Sigmoid colon (tissue), 7 donors: ENCODE measurements around the gene RPA4. TPM values are rescaled to one million over a fixed set of nuclear protein-coding genes. Genes with fewer than 3 reads are reported as not detected.

Source experiments
- DNase-seq: peaks from one replicate; pipeline ENCODE4 v3.0.0-alpha.2; 2019
- H3K27ac ChIP-seq, 4 donors: fragments of 200-600 bp; sonication (generic); one replicate each; pipeline ENCODE4 v1.5.1; 2016 to 2019; ENCODE audit warnings: mild to moderate bottlenecking in 1 of 4
- H3K27me3 ChIP-seq, 3 donors: fragments of 200-600 bp; sonication (generic); one replicate each; pipeline ENCODE4 v1.5.1; 2019; ENCODE audit warnings: mild to moderate bottlenecking in 1 of 3
- H3K36me3 ChIP-seq, 4 donors: fragments of 200-600 bp; sonication (generic); one replicate each; pipeline ENCODE4 v1.5.1; 2016 to 2019
- H3K4me1 ChIP-seq, 4 donors: fragments of 200-600 bp; sonication (generic); one replicate each; pipeline ENCODE4 v1.5.1; 2017 to 2019
- H3K4me3 ChIP-seq, 4 donors: fragments of 200-600 bp; sonication (generic); one replicate each; pipeline ENCODE4 v1.5.1; 2017 to 2019; ENCODE audit warnings: mild to moderate bottlenecking in 2 of 4, moderate library complexity in 1 of 4
- H3K9me3 ChIP-seq, 4 donors: fragments of 200-600 bp in 3 of 4; sonication (generic) in 3 of 4; one replicate each; pipeline versions ENCODE4 v1.5.1 to v1.6.1; 2013 to 2019
- EP300 ChIP-seq, 4 donors: sonication (generic); formaldehyde crosslinking; IDR thresholded peaks; one replicate each; pipeline ENCODE4 v1.6.1; 2017; ENCODE audit warnings: antibody characterized with exemption in 4 of 4
- POLR2A ChIP-seq, 2 donors: fragments of 450-650 bp; IDR thresholded peaks; one replicate each; pipeline ENCODE4 v1.6.1; 2016; ENCODE audit warnings: antibody characterized with exemption in 2 of 2, mild to moderate bottlenecking in 2 of 2, moderate library complexity in 2 of 2
- POLR2AphosphoS5 ChIP-seq, 4 donors: sonication (generic); formaldehyde crosslinking; IDR thresholded peaks; one replicate each; pipeline ENCODE4 v1.6.1; 2017; ENCODE audit warnings: antibody characterized with exemption in 4 of 4
- WGBS, 2 donors: extraction: QIAGEN DNeasy Blood & Tissue Kit; methylation state at CpG; one replicate each; pipeline ENCODE4 v1.1.7; 2013; 5-methylcytosine and 5-hydroxymethylcytosine counted together
- intact Hi-C: fragments of 100-400 bp; cut with DNase I; formaldehyde crosslinking; loops from one replicate; pipeline ENCODE4 v1.15.1; 2023
- polyA plus RNA-seq, 3 donors: library from polyadenylated mRNA; stranded (reverse); fragments of 200-250 nt; gene quantifications; one replicate each; pipeline ENCODE4 v1.2.3, GENCODE V29; 2013
- total RNA-seq, 4 donors: library from RNA; depleted of rRNA; stranded (reverse); fragments of >200 nt; gene quantifications; one replicate each; pipeline ENCODE4 v1.1.0, GENCODE V29; 2016
- TF ChIP-seq, protein P1 (sequence below), 4 experiments: fragments of 450-650 bp in 3 of 4; fragments of 200-600 bp in 1 of 4; IDR thresholded peaks; one replicate each; pipeline ENCODE4 v1.5.1; 2016 to 2019; ENCODE audit warnings: antibody characterized with exemption in 4 of 4, mild to moderate bottlenecking in 3 of 4, moderate library complexity in 2 of 4
- donor health status: healthy with polysubstance abuse.
- donor health status: Bipolar disorder and iron deficiency.
- donor health status: healthy.

Gene RPA4, protein sequence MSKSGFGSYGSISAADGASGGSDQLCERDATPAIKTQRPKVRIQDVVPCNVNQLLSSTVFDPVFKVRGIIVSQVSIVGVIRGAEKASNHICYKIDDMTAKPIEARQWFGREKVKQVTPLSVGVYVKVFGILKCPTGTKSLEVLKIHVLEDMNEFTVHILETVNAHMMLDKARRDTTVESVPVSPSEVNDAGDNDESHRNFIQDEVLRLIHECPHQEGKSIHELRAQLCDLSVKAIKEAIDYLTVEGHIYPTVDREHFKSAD
- total RNA-seq = 1 to 10 TPM in 3 of 4 donors, under 1 TPM in 1; 0.66 to 3.9 (median 1.9) TPM
- under 1 TPM in 1 of 3 donors, not detected in 2; 0.22 TPM for polyA plus RNA-seq

- Histone ChIP-seq H3K27me3 (no peaks in the 10 kb centered on the region), H3K9me3 (no peaks in the 10 kb centered on the region), H3K4me3 (no peak within 1 kb of the TSS), H3K27ac (no peak within 1 kb of the TSS), H3K36me3 (no peaks in the 10 kb centered on the region), H3K4me1 (no peaks in the 10 kb centered on the region)
- DNase-seq = no peak
- no peak for TF ChIP-seq EP300 (IDR thresholded peaks at IDR 0.05)
- TF ChIP-seq, protein P1, sequence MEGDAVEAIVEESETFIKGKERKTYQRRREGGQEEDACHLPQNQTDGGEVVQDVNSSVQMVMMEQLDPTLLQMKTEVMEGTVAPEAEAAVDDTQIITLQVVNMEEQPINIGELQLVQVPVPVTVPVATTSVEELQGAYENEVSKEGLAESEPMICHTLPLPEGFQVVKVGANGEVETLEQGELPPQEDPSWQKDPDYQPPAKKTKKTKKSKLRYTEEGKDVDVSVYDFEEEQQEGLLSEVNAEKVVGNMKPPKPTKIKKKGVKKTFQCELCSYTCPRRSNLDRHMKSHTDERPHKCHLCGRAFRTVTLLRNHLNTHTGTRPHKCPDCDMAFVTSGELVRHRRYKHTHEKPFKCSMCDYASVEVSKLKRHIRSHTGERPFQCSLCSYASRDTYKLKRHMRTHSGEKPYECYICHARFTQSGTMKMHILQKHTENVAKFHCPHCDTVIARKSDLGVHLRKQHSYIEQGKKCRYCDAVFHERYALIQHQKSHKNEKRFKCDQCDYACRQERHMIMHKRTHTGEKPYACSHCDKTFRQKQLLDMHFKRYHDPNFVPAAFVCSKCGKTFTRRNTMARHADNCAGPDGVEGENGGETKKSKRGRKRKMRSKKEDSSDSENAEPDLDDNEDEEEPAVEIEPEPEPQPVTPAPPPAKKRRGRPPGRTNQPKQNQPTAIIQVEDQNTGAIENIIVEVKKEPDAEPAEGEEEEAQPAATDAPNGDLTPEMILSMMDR (IDR thresholded peaks at IDR 0.05) = no peak
- no peak for TF ChIP-seq POLR2AphosphoS5 (IDR thresholded peaks at IDR 0.05)
- TF ChIP-seq POLR2A (IDR thresholded peaks at IDR 0.05) = no peak
- intact Hi-C loops = no loop called here
- 97 to 98% methylated on average over 10 of the region's 10 CpGs for WGBS, 2 donors
These were observed at the start of gene RPA4 for GRCh38 chrX:96883608-96884007. TSS of gene RPA4 (plus strand) at chrX:96883908. CDS start at chrX:96884311, 403 bp downstream.

- 94 to 95% methylated on average over 1 of the region's 1 CpG for WGBS, 2 donors
- no peaks in the 10 kb centered on the region for H3K4me1 ChIP-seq
- no peak overlapping the region for H3K4me3 ChIP-seq
- H3K27me3 ChIP-seq = no peaks in the 10 kb centered on the region
- H3K36me3 ChIP-seq = no peaks in the 10 kb centered on the region
- intact Hi-C loops = no loop called here
- no peak for TF ChIP-seq POLR2AphosphoS5 (IDR thresholded peaks at IDR 0.05)
- TF ChIP-seq, protein P1 (IDR thresholded peaks at IDR 0.05) = no peak
- TF ChIP-seq POLR2A (IDR thresholded peaks at IDR 0.05) = no peak
- no peak for TF ChIP-seq EP300 (IDR thresholded peaks at IDR 0.05)
- no peak for DNase-seq
- H3K9me3 ChIP-seq = no peaks in the 10 kb centered on the region
- no peak overlapping the region for H3K27ac ChIP-seq
These were observed 49.6 kb upstream of the RPA4 start for GRCh38 chrX:96834137-96834536.

DNA sequence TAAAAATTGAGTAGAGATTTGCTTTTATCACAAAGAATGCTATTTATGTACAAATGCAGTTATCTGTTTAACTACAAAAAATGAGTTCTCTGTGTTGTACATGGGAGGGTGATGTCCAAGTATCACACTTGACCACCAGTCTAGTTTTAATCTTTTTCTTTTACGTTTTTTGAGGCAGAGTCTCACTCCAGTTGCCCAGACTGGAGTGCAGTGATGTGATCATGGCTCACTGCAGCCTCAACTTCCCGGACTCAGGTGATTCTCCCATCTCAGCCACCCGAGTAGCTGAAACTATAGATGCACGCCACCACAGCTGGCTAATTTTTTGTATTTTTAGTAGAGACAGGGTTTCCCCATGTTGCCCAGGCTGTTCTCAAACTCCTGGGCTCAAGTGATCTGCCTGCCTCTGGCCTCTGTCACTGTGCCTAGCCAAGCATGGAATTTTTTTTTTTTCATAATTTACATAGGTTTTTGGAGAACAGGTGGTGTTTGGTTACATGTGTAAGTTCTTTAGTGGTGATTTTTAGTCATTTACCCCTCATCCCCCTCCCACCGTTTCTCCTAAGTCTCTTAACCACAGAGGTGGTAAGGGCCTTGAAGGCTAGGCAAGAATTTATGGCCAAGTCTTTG is 47.9 kb upstream of the RPA4 start:
- no peak overlapping the region for H3K4me3 ChIP-seq
- H3K9me3 ChIP-seq = no peaks in the 10 kb centered on the region
- H3K27me3 ChIP-seq = no peaks in the 10 kb centered on the region
- H3K4me1 ChIP-seq = no peaks in the 10 kb centered on the region
- WGBS, 2 donors = 67 to 80% methylated on average over 5 of the region's 5 CpGs
- H3K36me3 ChIP-seq = no peaks in the 10 kb centered on the region
- no peak overlapping the region for H3K27ac ChIP-seq
- no peak for TF ChIP-seq POLR2A (IDR thresholded peaks at IDR 0.05)
- intact Hi-C loops = no loop called here
- DNase-seq = no peak

GRCh38 chrX:96837808-96838207 is 45.9 kb upstream of the RPA4 start:
- H3K27me3 ChIP-seq = no peaks in the 10 kb centered on the region
- no peak overlapping the region for H3K4me3 ChIP-seq
- intact Hi-C loops = no loop called here
- no peaks in the 10 kb centered on the region for H3K4me1 ChIP-seq
- TF ChIP-seq POLR2A (IDR thresholded peaks at IDR 0.05) (no peak), POLR2AphosphoS5 (IDR thresholded peaks at IDR 0.05) (no peak), EP300 (IDR thresholded peaks at IDR 0.05) (no peak)
- TF ChIP-seq, protein P1 (IDR thresholded peaks at IDR 0.05) = no peak
- 87 to 89% methylated on average over 3 of the region's 3 CpGs for WGBS, 2 donors
- no peaks in the 10 kb centered on the region for H3K36me3 ChIP-seq
- DNase-seq = no peak
- no peaks in the 10 kb centered on the region for H3K9me3 ChIP-seq
- H3K27ac ChIP-seq = no peak overlapping the region

DNA sequence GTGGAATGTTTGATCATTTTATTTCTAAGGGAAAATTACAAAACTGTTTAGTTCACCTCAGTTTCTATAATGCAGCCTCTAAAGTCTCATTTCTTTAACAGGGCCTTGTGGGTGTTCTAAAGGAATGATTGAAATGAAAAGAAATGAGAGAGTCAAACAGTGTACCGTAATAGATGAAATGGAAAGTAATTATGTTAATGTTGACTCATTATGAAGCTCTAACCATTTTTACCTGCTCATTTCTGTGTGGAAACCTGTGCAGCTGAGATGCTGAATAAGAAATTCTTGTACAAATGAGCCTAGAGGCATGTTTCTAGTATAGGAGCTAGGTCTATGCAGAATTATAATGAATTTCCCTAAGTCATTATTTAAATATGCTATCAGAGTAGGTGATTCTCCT is 45.2 kb upstream of the RPA4 start:
- no peaks in the 10 kb centered on the region for H3K4me1 ChIP-seq
- H3K36me3 ChIP-seq = no peaks in the 10 kb centered on the region
- no peaks in the 10 kb centered on the region for H3K27me3 ChIP-seq
- H3K4me3 ChIP-seq = no peak overlapping the region
- no peak for TF ChIP-seq EP300 (IDR thresholded peaks at IDR 0.05)
- TF ChIP-seq, protein P1 (IDR thresholded peaks at IDR 0.05) = no peak
- no peak for TF ChIP-seq POLR2A (IDR thresholded peaks at IDR 0.05)
- no peak for TF ChIP-seq POLR2AphosphoS5 (IDR thresholded peaks at IDR 0.05)
- H3K9me3 ChIP-seq = no peaks in the 10 kb centered on the region
- no peak for DNase-seq
- H3K27ac ChIP-seq = no peak overlapping the region
- 64 to 86% methylated on average over 1 of the region's 1 CpG for WGBS, 2 donors
- intact Hi-C loops = no loop called here
